Endometrium (tissue), 2 donors: ENCODE results near the gene NPAS2.

ENCODE experiments used
- FAIRE-seq: peaks from 2 replicates; lab custom pipeline; 2012; peaks lifted over from hg19 to GRCh38; lab: Jason Lieb, UNC
- donor health status: control.
- donor health status: control.

The NPAS2 gene

DNA sequence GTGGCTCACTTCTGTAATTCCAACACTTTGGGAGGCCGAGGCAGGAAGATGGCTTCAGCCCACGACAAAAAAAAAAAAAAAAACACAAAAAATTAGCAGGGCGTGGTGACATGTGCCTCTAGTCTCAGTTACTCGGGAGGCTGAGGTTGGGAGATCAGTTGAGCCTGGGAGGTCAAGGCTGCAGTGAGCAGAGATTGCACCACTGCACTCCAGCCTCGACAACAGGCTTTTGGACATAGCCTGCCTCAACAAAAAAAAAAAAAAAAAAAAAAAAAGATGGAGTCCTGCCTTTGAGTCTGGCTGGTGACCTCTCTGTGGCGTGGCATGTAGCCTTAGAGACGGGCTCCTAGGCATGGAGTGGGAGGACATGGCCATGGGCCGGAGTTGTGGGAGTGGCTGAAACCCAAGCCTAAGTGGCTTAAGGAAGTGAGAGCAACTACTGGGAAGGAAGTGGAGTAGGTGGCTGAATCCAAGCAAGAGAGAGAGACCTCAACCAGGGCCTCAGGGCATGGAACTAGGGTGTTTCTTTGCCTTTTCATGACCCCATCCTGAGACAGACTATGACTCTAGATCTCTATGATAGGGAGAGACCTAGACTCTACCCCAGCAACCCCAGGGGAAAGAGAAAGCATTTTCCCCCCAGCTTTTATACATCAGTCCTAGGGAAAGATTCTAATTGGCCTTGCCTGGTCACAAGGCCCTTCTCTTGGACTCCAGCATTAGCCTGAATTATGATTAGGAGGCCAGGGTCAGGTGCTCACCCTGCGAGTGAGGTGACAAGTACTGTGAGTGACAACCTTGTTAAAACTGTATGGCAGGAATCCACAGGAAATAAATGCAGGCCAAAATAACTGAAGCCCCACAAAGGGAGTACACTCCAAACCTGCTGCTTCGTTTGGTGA lies 34.2 kb downstream of the NPAS2 start:
- FAIRE-seq, result no peak

DNA sequence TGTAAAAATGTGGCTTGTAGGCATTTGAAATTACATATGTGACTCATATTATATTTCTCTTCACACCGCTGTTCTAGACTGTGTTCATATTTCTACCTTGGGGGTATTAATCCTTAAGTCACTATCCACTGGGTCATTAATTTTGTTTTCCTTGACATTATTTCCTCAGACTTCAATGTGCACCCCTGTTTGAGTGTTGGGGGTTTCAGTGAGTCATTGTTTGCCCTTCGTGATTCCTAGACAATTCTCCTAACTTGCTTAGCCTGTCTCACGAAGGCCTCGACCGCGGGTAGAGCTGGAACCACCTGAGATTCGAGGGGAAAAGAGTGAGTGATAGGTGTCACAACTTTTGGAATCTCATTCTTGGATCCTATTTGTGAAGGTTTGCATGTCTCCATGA lies 35.1 kb downstream of the NPAS2 start:
- FAIRE-seq, result no peak

DNA sequence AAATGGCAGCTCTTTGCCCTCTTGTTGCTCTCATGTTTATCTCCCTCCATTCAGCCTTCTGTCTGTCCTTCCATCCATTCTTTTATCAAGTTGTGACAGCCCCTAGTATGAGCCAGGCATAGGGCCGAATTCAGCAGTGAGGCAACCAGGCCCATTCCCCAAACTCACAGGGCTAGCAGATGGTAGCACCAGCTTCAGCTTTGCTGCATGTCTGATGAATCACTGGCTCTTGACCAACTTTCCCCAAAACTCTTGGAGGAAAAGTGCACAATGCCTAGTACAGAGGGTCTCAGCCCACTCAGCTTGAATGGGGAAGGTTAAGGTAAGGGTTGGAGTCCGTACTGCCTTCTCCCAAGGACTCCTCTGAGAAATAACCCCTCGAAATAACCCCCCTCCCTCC lies 35.7 kb downstream of the NPAS2 start:
- FAIRE-seq, result no peak

DNA sequence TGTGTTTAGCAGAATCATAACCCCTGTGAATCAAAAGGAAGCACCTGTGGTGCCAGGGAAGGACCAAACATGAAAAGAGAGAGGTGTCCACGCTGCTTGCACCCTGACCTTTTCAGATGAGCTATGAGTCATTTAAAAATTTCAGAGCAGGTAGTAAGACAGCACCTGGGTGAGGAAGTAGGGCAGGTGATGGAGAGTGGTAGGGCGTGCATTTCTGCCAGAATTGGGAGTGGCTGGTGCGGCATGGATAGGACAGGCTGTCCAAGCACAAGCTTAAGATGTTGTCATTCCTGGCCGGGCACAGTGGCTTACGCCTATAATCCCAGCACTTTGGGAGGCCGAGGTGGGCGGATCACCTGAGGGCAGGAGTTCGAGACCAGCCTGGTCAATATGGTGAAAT lies 36.8 kb downstream of the NPAS2 start:
- no peak for FAIRE-seq

DNA sequence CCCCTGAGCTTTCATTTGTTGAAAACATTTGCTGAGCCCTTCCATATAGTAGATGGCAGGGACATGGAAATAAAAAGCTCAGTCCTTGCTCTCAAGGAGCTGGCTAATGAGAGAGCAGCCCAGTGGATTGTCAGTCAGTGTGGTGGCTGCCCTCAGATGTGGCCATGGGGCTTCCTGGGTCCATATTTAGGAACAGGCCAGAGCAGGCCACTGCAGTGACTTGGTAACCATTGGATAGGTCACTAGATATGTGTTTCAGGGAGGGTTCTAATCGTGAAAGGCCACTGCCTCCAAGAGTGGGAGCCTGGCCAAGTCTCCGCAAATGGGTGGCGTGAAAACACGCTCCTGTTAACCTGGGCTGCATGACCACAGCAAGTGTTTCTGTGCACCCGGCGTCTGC lies 37.4 kb downstream of the NPAS2 start:
- FAIRE-seq, result no peak

DNA sequence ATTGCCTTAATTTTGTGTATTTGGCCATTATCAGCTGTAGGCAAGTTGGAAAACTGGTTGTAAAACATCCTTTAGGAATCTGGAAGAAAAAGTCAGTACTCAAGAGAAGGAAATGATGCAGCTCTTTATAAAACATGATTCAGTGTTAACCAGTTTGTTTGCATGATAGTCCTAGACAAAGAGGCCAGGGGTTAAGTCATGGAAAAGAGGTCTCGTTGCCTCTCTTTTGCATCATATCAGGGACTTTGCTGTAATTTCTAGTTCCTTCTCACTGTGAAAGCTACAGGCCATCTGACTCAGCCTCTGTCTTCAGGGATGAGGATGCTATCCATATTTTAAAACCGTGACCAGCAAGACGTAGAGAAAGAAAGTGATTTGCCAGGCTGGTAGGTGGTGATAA lies 38.0 kb downstream of the NPAS2 start:
- no peak for FAIRE-seq

DNA sequence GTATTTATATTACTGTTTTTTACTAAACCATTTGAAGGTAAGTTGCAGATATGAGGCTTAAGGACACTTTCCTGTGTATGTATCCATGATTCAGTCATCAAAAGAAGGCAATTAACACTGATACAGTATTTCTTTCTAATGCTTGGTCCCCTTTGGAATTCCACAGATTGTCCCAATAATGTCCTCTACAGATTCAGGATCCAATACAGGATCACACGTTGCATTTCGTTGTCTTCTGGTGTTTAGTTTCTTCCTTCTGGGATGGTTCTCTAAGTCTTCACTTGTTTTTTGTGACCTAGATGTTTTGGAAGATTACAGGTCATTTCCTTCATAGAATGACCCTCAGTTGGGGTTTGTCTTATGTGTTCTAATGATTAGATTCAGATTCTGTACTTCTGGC lies 40.0 kb downstream of the NPAS2 start:
- no peak for FAIRE-seq

DNA sequence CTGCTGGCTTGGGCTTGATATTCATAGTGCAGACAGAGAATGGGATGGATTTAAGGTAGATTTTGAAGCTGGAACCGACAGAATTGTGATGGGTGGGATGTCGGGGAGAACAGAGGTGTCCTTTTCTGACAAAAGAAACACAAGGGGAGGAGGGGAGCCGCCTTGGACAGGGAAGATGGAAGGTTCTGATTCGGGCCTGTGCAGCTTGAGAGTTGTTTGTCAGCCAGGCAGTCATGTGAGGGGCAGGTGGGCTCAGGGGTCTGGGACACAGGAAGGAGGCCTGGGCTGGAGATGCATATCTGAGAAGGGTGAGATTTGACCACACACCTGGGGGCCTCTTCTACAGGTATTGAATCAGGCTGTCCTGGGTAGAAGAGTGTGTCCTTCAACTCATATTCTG lies 41.4 kb downstream of the NPAS2 start:
- no peak for FAIRE-seq

DNA sequence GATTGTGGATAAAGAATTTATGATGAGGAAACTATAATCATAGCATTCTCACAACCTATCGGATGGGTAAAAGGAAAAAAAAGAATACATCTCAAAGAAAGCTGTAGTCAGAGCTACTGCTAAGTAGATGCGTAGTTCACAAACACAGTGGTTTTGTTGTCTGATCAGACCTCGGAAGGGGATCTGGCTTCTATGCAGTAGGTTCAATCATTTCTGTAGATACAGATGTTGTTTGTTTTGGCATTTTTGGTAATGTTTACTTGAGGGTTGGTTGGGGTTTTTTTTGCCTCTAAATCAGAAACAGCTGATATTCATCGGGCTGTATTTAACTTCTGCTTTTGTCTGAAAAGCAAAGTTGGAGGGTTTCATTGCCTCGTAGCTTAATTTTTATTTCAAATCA lies 42.1 kb downstream of the NPAS2 start:
- no peak for FAIRE-seq

DNA sequence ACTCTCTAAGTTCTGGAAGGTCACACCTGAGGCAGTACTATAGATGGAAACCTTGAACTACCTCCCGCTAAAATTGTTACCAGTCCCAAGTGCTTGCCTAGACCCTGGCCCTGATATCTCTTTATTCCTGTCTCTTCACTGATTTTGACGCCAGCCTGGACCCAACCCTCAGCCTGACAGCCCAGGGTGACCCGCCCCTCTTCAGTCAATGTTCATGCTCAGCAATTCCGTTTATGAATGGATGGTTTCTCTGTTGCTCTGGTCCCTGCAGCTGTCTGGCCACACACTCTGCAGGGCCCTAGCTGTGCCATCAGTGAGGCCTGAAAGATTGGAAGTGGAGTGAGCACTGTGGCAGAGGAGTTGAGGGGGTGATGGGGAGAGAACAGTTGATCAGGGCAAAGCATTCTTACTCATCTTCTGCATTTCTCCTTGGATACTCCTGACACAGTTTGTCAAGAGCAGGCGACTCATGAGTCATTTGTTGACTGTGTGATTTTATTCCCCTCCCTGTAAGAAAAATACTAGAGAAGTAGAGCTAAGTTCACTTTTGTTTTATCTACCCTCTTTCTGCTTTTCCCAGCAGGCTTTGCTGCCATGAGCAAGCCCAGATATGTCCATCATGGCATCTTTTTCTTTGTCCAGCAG lies 46.0 kb downstream of the NPAS2 start:
- FAIRE-seq, result no peak

DNA sequence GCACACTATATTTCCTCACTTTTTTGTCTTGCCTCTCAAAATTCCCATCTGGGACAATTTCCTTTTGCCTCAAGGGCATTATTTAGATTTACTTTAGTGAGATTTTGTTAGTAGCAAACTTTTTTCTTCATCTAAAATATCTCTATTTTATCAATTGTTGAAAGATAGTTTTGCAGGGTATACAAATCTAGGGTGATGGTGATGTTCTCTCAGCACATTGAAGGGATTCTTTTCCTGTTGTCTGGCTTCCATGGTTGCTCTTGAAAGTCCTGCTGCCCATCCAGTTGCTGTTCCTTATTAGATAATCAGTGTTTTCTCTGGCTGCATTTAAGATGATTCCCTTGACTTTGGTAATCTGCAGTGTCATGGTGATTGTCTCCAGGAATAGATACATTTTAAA lies 48.1 kb downstream of the NPAS2 start:
- FAIRE-seq, result no peak

DNA sequence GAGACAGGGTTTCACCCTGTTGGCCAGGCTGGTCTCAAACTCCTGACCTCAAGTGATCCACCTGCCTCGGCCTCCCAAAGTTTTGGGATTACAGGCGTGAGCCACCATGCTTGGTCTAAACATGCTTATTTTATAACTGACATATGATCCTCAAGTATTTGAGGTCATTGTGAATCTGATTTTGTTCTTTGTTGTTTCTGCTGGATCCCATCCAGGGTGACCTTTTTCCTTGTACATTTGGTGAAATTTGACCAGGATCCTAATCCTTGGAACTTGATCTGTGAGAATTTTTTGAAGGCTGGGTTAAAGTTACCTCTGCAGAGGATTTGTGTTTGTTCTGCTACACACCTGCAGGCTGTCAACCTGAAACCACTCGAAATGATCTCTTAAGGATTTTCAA lies 49.2 kb downstream of the NPAS2 start:
- FAIRE-seq, result no peak

DNA sequence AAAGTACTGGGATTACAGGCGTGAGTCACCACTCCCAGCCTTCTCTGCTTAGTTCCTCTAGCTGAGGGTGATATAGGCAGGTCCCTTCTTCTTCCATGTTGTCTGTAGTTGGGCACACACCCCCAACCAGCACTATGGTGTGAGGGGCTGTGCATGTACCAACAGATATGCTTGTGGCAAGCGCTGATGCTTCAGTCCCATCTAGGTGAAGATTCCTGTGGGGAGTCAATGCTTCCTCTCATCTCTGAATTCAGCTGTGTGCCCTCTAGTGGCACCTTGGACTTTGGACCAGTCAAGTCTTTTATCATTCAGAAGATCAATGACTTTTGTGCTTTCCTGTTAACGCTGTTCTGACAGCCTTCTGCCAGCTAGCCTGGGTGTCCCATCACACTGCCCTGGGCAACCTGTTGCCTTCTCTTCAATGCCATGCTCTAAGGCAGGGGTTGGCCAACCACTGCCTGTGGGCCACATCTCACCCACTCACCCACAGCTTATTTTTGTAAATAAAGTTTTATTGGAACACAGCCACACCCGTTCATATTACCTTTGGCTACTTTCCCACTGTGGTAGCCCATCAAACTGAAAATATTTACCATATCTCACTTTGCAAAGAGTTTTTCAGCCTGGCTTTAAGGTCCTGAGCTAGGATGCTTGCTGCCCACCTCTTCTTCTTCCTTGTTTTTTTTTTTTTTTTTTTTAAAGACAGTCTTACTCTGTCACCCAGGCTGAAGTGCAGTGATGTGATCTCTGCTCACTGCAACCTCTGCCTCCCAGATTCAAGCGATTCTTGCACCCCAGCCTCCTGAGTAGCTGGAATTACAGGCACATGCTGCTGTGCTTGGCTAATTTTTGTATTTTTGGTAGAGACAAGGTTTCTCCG lies 51.0 kb downstream of the NPAS2 start:
- no peak for FAIRE-seq

DNA sequence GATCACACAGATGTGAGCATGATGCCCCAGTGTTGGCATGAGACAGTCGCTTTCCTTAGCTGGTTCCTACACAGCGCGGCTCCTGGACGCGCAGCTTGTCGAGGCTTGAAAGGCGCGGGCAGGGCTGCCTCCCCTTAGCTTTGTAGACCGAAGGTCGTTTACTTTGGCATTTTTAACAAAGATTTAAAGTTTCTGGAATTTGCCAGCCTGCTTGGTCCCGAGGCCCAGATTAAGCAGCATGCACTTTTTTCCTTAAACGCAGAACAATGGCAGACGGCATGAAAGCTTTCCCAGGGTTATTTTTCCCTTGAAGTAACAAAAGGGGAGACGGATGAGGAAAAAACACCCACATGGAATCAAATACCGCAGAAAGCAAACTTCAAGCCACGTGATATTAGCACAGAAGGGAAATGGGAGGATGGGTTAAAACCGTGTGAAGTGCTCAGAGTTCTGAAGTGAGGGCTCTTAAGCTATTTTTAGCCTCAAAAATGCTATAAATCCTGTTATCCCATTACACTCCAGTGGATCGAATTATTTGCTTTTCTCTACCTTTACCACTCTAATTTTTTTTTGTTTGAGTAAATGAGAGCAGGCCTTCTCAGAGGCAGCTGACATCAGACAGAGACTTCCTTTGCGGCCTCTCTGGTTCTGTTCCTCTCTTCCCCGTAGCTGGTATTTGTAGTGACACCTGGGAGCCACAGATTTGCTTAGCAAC lies 55.7 kb downstream of the NPAS2 start:
- no peak for FAIRE-seq

DNA sequence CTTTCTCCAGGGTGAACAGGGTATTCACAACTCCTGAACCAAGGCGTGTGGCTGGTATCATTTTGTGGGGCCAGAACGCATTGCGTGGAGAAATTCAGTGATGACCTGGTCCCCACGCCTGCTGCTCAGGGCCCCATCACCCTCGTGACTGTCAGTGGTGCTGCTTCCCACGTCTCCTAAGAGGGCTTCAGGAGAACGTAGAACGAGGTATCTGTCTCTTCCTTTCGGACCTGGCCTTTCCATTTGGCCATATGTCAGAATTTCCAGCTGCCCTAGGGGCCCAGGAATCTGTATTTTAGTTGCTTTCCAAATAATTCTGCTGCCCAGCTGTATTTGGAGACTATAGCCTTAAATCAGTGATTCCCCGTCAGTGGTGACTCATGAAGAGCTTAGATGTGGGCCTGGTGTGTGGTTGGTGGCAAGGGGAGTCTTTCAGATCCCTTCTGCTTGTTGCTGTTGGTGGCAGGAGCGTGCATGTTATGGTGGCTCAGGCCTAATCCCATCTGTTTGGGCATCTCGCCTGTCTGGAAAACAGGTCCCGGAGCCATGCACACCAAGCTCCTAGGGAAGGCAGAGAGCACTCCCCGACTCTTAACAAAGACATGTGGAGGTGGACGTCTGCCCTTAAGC lies 56.4 kb downstream of the NPAS2 start:
- FAIRE-seq, result no peak

DNA sequence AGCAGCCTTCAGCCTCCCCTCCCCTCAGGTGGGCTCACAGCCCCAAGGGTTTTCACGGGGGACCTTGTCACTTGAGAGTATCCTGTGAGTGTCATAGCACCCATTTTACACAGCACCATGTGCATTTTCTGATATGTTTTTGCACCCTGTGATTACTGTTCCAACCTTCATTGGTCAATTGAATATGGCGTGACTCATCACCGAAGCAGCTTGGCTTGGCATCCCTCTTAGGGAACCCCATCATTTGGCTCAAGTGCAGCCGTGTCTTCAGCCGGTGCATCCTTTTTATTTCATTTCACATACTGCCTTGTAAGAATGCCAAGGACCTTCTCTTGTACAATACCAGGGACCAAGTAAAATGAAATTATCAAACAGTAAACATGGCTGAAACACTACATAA lies 57.6 kb downstream of the NPAS2 start:
- no peak for FAIRE-seq

DNA sequence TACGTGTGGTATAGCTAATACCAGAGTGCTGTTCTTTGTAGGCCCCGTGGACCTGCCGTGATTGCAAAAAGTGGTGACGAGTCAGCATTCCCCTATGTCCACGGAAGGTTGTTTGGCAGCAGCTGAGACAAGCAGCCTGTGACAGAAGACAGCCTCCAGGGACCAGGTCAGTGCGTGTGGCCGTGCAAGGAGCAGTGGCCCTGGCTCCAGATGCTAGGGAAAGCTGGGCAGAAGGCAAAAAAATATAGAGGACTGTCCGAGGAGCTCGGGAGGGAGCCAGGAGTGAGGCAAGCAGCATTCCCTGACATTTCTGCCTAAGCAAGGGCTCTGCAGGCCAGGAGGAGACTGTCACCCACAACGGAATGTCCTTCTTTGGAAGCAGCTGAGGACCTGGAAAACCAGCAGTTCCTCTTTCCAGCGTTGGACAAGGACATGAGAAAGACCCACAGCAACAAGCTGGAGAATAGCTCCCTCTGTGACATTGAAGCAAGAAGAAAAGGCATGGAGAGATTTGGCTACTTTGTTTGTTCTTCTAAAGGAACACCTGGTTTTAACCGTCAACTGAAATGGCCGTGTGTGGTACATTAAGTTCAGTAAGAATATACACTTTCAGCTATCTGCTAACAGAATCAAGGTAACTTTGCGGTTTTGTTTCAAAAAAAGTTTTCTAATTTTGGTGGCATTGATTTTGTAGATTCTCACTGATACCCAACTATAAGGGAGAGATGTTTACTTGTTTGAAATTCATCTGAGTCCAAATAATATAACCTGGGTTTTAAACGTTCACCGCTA lies 58.3 kb downstream of the NPAS2 start:
- no peak for FAIRE-seq

DNA sequence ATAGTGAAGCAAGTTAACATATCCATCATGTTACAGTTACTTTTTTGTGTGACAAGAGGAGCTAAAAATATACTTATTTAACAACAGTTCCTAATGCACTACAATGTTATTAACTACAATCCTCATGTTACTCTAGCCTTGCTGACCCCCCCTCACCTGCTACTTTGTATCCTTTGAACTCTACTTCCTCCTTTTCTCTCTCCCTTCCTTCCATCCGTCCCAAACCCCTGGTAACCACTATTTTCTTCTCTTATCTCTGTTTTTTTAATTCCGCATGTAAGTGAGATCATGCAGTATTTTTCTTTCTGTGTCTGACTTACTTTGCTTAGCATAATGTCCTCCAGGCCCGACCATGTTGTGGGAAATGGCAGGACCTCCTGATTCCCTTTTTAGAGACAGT lies 59.4 kb downstream of the NPAS2 start:
- FAIRE-seq, result no peak

DNA sequence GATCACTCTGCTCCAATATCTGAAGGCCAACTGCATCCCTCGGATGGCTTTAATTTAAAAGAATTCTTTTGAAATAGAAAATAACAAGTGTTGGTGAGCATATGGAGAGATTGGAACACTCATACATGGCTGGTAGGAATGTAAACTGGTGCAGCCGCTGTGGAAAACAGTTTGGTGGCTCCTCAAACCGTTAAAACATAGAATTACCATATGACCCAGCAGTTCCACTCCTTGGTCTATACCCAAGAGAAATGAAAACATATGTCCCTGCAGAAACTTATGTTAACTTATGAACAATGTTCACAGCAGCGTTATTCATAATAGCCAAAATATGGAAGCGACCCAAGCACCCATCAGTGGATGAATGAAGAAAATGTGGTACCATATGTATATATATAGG lies 60.1 kb downstream of the NPAS2 start:
- FAIRE-seq, result no peak

DNA sequence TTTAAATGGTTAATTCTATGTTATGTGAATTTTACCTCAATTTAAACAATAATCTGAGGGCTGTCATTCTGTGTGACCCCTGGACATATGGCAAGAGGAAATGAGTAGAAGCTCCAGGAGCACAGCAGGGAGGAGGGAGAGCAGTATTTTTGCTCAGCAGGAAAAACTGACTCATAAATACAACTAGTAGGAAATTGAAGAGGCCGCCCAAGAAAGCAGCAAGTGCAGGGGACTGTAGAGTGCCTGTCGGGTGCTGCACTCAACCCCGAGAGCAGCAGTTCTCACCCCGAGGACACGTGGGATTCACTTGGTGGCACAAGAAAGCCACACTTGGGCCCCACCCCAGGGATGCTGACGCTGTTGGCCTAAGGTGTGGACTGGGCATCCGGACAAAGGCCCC lies 60.8 kb downstream of the NPAS2 start:
- no peak for FAIRE-seq
